Activated CD8-positive, alpha-beta memory T cell treated with anti-CD3 and anti-CD28 coated beads, Interleukin-2, amount 10 ng/mL, durations not matched to agents 7 days and 5 days (primary cell): ENCODE measurements around the gene SLC25A47. TPM values are rescaled to one million over a fixed set of nuclear protein-coding genes. Genes with fewer than 3 reads are reported as not detected.
A peak's percentile ranks its signal among the peaks of the same experiment; 100 is the strongest.
"Not testable (repeated sequence)": the region's sequence is repeated elsewhere in the genome, so short reads cannot be mapped to it uniquely, and the experiment has no call there.

Experiments
- ATAC-seq: fragments of 150-1000 bp; cut with Tn5 transposase; one replicate; pipeline ENCODE4 v1.10.0; 2021; ENCODE audit warnings: moderate library complexity
- CTCF ChIA-PET: fragments of 350-600 bp; sonication (Branson Sonifier 250); formaldehyde crosslinking; loops from one replicate; lab custom pipeline; 2021; ENCODE audit warnings: antibody characterized with exemption; lab: Charles Lee
- DNase-seq: peaks from one replicate; pipeline ENCODE4 v3.0.0-alpha.2; 2020
- H3K27ac Mint-ChIP-seq: one replicate; pipeline ENCODE4 v1.8.0; 2021; ENCODE audit warnings: mild to moderate bottlenecking, mixed read lengths
- H3K27me3 Mint-ChIP-seq: one replicate; pipeline ENCODE4 v1.8.0; 2021; ENCODE audit warnings: mixed read lengths
- H3K36me3 Mint-ChIP-seq: one replicate; pipeline ENCODE4 v1.8.0; 2021; ENCODE audit warnings: mild to moderate bottlenecking, mixed read lengths
- H3K4me1 Mint-ChIP-seq: one replicate; pipeline ENCODE4 v1.8.0; 2021; ENCODE audit warnings: mixed read lengths
- H3K4me3 Mint-ChIP-seq: one replicate; pipeline ENCODE4 v1.8.0; 2021; ENCODE audit warnings: mild to moderate bottlenecking, moderate library complexity, mixed read lengths
- H3K9me3 Mint-ChIP-seq: one replicate; pipeline ENCODE4 v1.8.0; 2022; ENCODE audit warnings: low read depth, mixed read lengths
- total RNA-seq, 2 experiments: library from RNA; stranded (reverse); gene quantifications; one replicate each; pipeline ENCODE4 v1.2.3, GENCODE V29; 2021

Gene SLC25A47
- total RNA-seq, 2 experiments from 2014 or later, result not detected

GRCh38 chr14:100340423-100340813 is 17.3 kb downstream of the SLC25A47 start:
- Mint-ChIP-seq H3K36me3 (peaks cover 61% of the 10 kb centered on the region), H3K27ac (peak overlapping the region; percentile 40), H3K9me3 (no peaks in the 10 kb centered on the region), H3K4me1 (peaks cover 35% of the 10 kb centered on the region), H3K27me3 (no peaks in the 10 kb centered on the region), H3K4me3 (no peak overlapping the region)
- ATAC-seq, result no peak
- DNase-seq, result no peak
- CTCF ChIA-PET, result no interaction called here

GRCh38 chr14:100341301-100342031 is 18.3 kb downstream of the SLC25A47 start:
- H3K4me3 Mint-ChIP-seq, result no peak overlapping the region

GRCh38 chr14:100342195-100342594 is 19.1 kb downstream of the SLC25A47 start:
- Mint-ChIP-seq H3K27ac (peak overlapping the region; percentile 63), H3K36me3 (peaks cover 62% of the 10 kb centered on the region), H3K27me3 (no peaks in the 10 kb centered on the region), H3K9me3 (no peaks in the 10 kb centered on the region), H3K4me3 (no peak overlapping the region), H3K4me1 (peaks cover 35% of the 10 kb centered on the region)
- DNase-seq (no peak), ATAC-seq (no peak)
- CTCF ChIA-PET, result interaction anchor here (1.2 kb wide), 1 partner anchor 35 kb away, joined by 3 read pairs; no protein-coding TSS in a partner anchor

More at GRCh38 chr14:100341301-100342031, 18.3 kb downstream of the SLC25A47 start:
- Mint-ChIP-seq H3K27ac (peak overlapping the region; percentile 69), H3K9me3 (no peaks in the 10 kb centered on the region), H3K27me3 (no peaks in the 10 kb centered on the region), H3K36me3 (peaks cover 64% of the 10 kb centered on the region), H3K4me1 (peaks cover 35% of the 10 kb centered on the region)
- ATAC-seq (no peak), DNase-seq (no peak)
- CTCF ChIA-PET, result interaction anchor here (0.6 to 1.2 kb wide), 3 partner anchors 12 to 139 kb away, joined by 3 read pairs; no protein-coding TSS in a partner anchor

GRCh38 chr14:100342826-100343225 is 19.7 kb downstream of the SLC25A47 start:
- Mint-ChIP-seq H3K36me3 (peaks cover 60% of the 10 kb centered on the region), H3K4me1 (peaks cover 34% of the 10 kb centered on the region)
- H3K9me3 Mint-ChIP-seq, H3K27ac Mint-ChIP-seq, H3K27me3 Mint-ChIP-seq, H3K4me3 Mint-ChIP-seq, ATAC-seq, DNase-seq: not testable (repeated sequence)
- CTCF ChIA-PET, result interaction anchor here (1.3 kb wide), 1 partner anchor 9 kb away, joined by 3 read pairs; no protein-coding TSS in a partner anchor

GRCh38 chr14:100344657-100345056 is 21.5 kb downstream of the SLC25A47 start:
- H3K4me3 Mint-ChIP-seq, DNase-seq, ATAC-seq, H3K27me3 Mint-ChIP-seq, H3K9me3 Mint-ChIP-seq, H3K27ac Mint-ChIP-seq, CTCF ChIA-PET: not testable (repeated sequence)
- Mint-ChIP-seq H3K36me3 (peaks cover 54% of the 10 kb centered on the region), H3K4me1 (peaks cover 31% of the 10 kb centered on the region)

GRCh38 chr14:100345711-100346110 is 22.6 kb downstream of the SLC25A47 start:
- H3K9me3 Mint-ChIP-seq, result no peaks in the 10 kb centered on the region
- DNase-seq (no peak), ATAC-seq (no peak)
- peaks cover 29% of the 10 kb centered on the region for H3K4me1 Mint-ChIP-seq
- no peak overlapping the region for H3K27ac Mint-ChIP-seq
- peaks cover 51% of the 10 kb centered on the region for H3K36me3 Mint-ChIP-seq
- H3K4me3 Mint-ChIP-seq, result no peak overlapping the region
- CTCF ChIA-PET, result interaction anchor here (1.0 kb wide), 1 partner anchor 28 kb away, joined by 3 read pairs; no protein-coding TSS in a partner anchor
- H3K27me3 Mint-ChIP-seq, result no peaks in the 10 kb centered on the region

- no peak for ATAC-seq
Measured at GRCh38 chr14:100346306-100347091, 23.4 kb downstream of the SLC25A47 start.

GRCh38 chr14:100348253-100348729 is 25.2 kb downstream of the SLC25A47 start:
- Mint-ChIP-seq H3K36me3 (peaks cover 47% of the 10 kb centered on the region), H3K27me3 (no peaks in the 10 kb centered on the region), H3K4me3 (no peak overlapping the region), H3K9me3 (no peaks in the 10 kb centered on the region), H3K4me1 (peaks cover 7% of the 10 kb centered on the region), H3K27ac (no peak overlapping the region)
- ATAC-seq, result no peak
- CTCF ChIA-PET, result no interaction called here
- DNase-seq, result no peak

More at GRCh38 chr14:100346306-100347091, 23.4 kb downstream of the SLC25A47 start:
- H3K36me3 Mint-ChIP-seq, result peaks cover 52% of the 10 kb centered on the region
- H3K9me3 Mint-ChIP-seq, result no peaks in the 10 kb centered on the region
- no peak overlapping the region for H3K27ac Mint-ChIP-seq
- H3K4me1 Mint-ChIP-seq, result peaks cover 23% of the 10 kb centered on the region
- no peaks in the 10 kb centered on the region for H3K27me3 Mint-ChIP-seq
- H3K4me3 Mint-ChIP-seq, result no peak overlapping the region
- CTCF ChIA-PET, result interaction anchor here (1.0 kb wide), 1 partner anchor 29 kb away, joined by 3 read pairs; no protein-coding TSS in a partner anchor
- DNase-seq, result no peak

GRCh38 chr14:100348784-100349685 is 25.9 kb downstream of the SLC25A47 start:
- Mint-ChIP-seq H3K4me3 (no peak overlapping the region), H3K36me3 (peaks cover 49% of the 10 kb centered on the region), H3K4me1 (peaks cover 4% of the 10 kb centered on the region), H3K27ac (no peak overlapping the region), H3K27me3 (no peaks in the 10 kb centered on the region), H3K9me3 (no peaks in the 10 kb centered on the region)
- DNase-seq, result no peak
- ATAC-seq, result no peak
- CTCF ChIA-PET, result interaction anchor here (1.0 to 1.7 kb wide), 4 partner anchors 9 to 23 kb away, joined by 3 to 4 read pairs (median 3); no protein-coding TSS in a partner anchor

GRCh38 chr14:100350276-100350926 is 27.3 kb downstream of the SLC25A47 start:
- no peak for DNase-seq
- Mint-ChIP-seq H3K4me3 (no peak overlapping the region), H3K36me3 (peaks cover 60% of the 10 kb centered on the region), H3K4me1 (peaks cover 4% of the 10 kb centered on the region), H3K9me3 (no peaks in the 10 kb centered on the region), H3K27me3 (no peaks in the 10 kb centered on the region), H3K27ac (peak overlapping the region; percentile 28)
- ATAC-seq, result no peak
- CTCF ChIA-PET, result interaction anchor here (1.0 to 1.7 kb wide), 3 partner anchors 10 to 65 kb away, joined by 3 to 4 read pairs (median 4); no protein-coding TSS in a partner anchor

GRCh38 chr14:100350986-100351385 is 27.8 kb downstream of the SLC25A47 start:
- Mint-ChIP-seq H3K4me3 (no peak overlapping the region), H3K9me3 (no peaks in the 10 kb centered on the region), H3K27ac (peak overlapping the region; percentile 28), H3K4me1 (peaks cover 4% of the 10 kb centered on the region), H3K27me3 (no peaks in the 10 kb centered on the region), H3K36me3 (peaks cover 61% of the 10 kb centered on the region)
- CTCF ChIA-PET, result interaction anchor here (1.4 to 1.7 kb wide), 2 partner anchors 12 to 65 kb away, joined by 4 read pairs; no protein-coding TSS in a partner anchor
- ATAC-seq, result no peak
- no peak for DNase-seq

GRCh38 chr14:100358396-100358795 is 35.3 kb downstream of the SLC25A47 start:
- DNase-seq (no peak), ATAC-seq (peak; percentile 20)
- peak overlapping the region; percentile 69 for H3K27ac Mint-ChIP-seq
- no peak overlapping the region for H3K4me3 Mint-ChIP-seq
- peaks cover 78% of the 10 kb centered on the region for H3K36me3 Mint-ChIP-seq
- CTCF ChIA-PET, result interaction anchor here (1.1 to 1.4 kb wide), 2 partner anchors 9 to 165 kb away, joined by 3 read pairs; no protein-coding TSS in a partner anchor
- no peaks in the 10 kb centered on the region for H3K27me3 Mint-ChIP-seq
- H3K4me1 Mint-ChIP-seq, result peaks cover 49% of the 10 kb centered on the region
- no peaks in the 10 kb centered on the region for H3K9me3 Mint-ChIP-seq
